Esophagus muscularis mucosa (tissue), 4 donors: ENCODE measurements around the gene DPYSL4. TPM values are rescaled to one million over a fixed set of nuclear protein-coding genes. Genes with fewer than 3 reads are reported as not detected.

Experiments used
- DNase-seq: peaks from one replicate; pipeline ENCODE4 v3.0.0-alpha.2; 2017; ENCODE audit errors: extremely low spot score
- H3K27ac ChIP-seq, 4 donors: fragments of 200-600 bp; sonication (generic); replicated peaks in 1 of 4; 1 replicate in 3 of 4; 2 replicates in 1 of 4; pipeline ENCODE4 v1.5.1; 2016 to 2019; ENCODE audit warnings: mild to moderate bottlenecking in 1 of 4
- H3K27me3 ChIP-seq, 4 donors: fragments of 200-600 bp; sonication (generic); one replicate each; pipeline versions ENCODE4 v1.5.1 to v1.6.0; 2016 to 2019
- H3K36me3 ChIP-seq, 4 donors: fragments of 200-600 bp; sonication (generic); one replicate each; pipeline ENCODE4 v1.5.1; 2016 to 2019
- H3K4me1 ChIP-seq, 4 donors: fragments of 200-600 bp; sonication (generic); one replicate each; pipeline ENCODE4 v1.5.1; 2016 to 2019
- H3K4me3 ChIP-seq, 4 donors: fragments of 200-600 bp; sonication (generic); 1 replicate in 2 of 4; 2 replicates in 2 of 4; pipeline ENCODE4 v1.5.1; 2016 to 2019; ENCODE audit warnings: mild to moderate bottlenecking in 4 of 4, moderate library complexity in 1 of 4
- H3K9me3 ChIP-seq, 4 donors: fragments of 200-600 bp; sonication (generic); 1 replicate in 3 of 4; 2 replicates in 1 of 4; pipeline ENCODE4 v1.5.1; 2016 to 2019
- CTCF ChIP-seq, 3 experiments: fragments of 200-600 bp in 2 of 3; fragments of 450-650 bp in 1 of 3; sonication (generic) in 2 of 3; IDR thresholded peaks; one replicate each; pipeline ENCODE4 v1.5.1; 2017 to 2019; ENCODE audit warnings: antibody characterized with exemption in 3 of 3, mild to moderate bottlenecking in 2 of 3, moderate library complexity in 1 of 3
- EP300 ChIP-seq: sonication (generic); formaldehyde crosslinking; IDR thresholded peaks from one replicate; pipeline ENCODE4 v1.6.1; 2017; ENCODE audit warnings: antibody characterized with exemption
- POLR2A ChIP-seq: fragments of 450-650 bp; IDR thresholded peaks from one replicate; pipeline ENCODE4 v1.6.1; 2017; ENCODE audit warnings: antibody characterized with exemption, moderate library complexity, mild to moderate bottlenecking, low read depth
- POLR2AphosphoS5 ChIP-seq, 2 donors: sonication (generic); formaldehyde crosslinking; IDR thresholded peaks; one replicate each; pipeline ENCODE4 v1.6.1; 2017; ENCODE audit warnings: antibody characterized with exemption in 2 of 2
- WGBS: methylation state at CpG from one replicate; pipeline ENCODE4 v1.1.5; 2018; 5-methylcytosine and 5-hydroxymethylcytosine counted together
- intact Hi-C: fragments of 100-400 bp; cut with DNase I; formaldehyde crosslinking; loops from one replicate; pipeline ENCODE4 v1.15.1; 2023
- total RNA-seq, 4 donors: library from RNA; depleted of rRNA; stranded (reverse); fragments of >200 nt; gene quantifications; one replicate each; pipeline versions ENCODE4 v1.1.0 to v1.2.1, GENCODE V29; 2016

Gene DPYSL4
- total RNA-seq, 4 donors from 2014 or later: 0.42 to 4.5 (median 1.9) TPM

- TF ChIP-seq POLR2A: no peak
- TF ChIP-seq EP300: no peak
- no peak for TF ChIP-seq POLR2AphosphoS5 (IDR thresholded peaks at IDR 0.05)
- no peak for TF ChIP-seq CTCF (IDR thresholded peaks at IDR 0.05)
- WGBS: 93% methylated on average over 16 of the region's 16 CpGs
- Histone ChIP-seq H3K4me1 (peaks cover 28 to 38% (median 33%) of the 10 kb centered on the region in 4 donors), H3K27ac (no peak overlapping the region), H3K4me3 (no peak overlapping the region), H3K36me3 (no peaks in the 10 kb centered on the region), H3K27me3 (peaks cover 9 to 56% (median 33%) of the 10 kb centered on the region in 4 donors), H3K9me3 (no peaks in the 10 kb centered on the region)
- intact Hi-C loops: no loop called here
- no peak for DNase-seq
Observed at GRCh38 chr10:132189016-132189415, 2.3 kb downstream of the DPYSL4 start.

GRCh38 chr10:132189810-132190422 lies 3.2 kb downstream of the DPYSL4 start:
- H3K36me3 ChIP-seq: no peaks in the 10 kb centered on the region
- intact Hi-C loops: no loop called here
- peaks cover 28 to 38% (median 33%) of the 10 kb centered on the region in 4 donors for H3K4me1 ChIP-seq
- TF ChIP-seq POLR2A (no peak), EP300 (no peak), POLR2AphosphoS5 (IDR thresholded peaks at IDR 0.05) (no peak), CTCF (IDR thresholded peaks at IDR 0.05) (no peak)
- no peak for DNase-seq
- no peak overlapping the region for H3K4me3 ChIP-seq
- no peaks in the 10 kb centered on the region for H3K9me3 ChIP-seq
- H3K27me3 ChIP-seq: peaks cover 9 to 54% (median 30%) of the 10 kb centered on the region in 4 donors
- no peak overlapping the region for H3K27ac ChIP-seq
- WGBS: 79% methylated on average over 17 of the region's 17 CpGs

GRCh38 chr10:132192076-132192975 lies 5.6 kb downstream of the DPYSL4 start:
- no peak for DNase-seq
- Histone ChIP-seq H3K4me3 (no peak overlapping the region), H3K27ac (no peak overlapping the region), H3K9me3 (no peaks in the 10 kb centered on the region), H3K36me3 (peaks cover 0 to 5% (median 0%) of the 10 kb centered on the region in 4 donors), H3K4me1 (peaks cover 9 to 25% (median 12%) of the 10 kb centered on the region in 4 donors), H3K27me3 (peaks cover 7 to 30% (median 11%) of the 10 kb centered on the region in 4 donors)
- TF ChIP-seq CTCF (IDR thresholded peaks at IDR 0.05) (no peak), POLR2AphosphoS5 (IDR thresholded peaks at IDR 0.05) (no peak)
- 91% methylated on average over 23 of the region's 28 CpGs for WGBS
- intact Hi-C loops: no loop called here

GRCh38 chr10:132192991-132193665 lies 6.4 kb downstream of the DPYSL4 start:
- Histone ChIP-seq H3K27ac (no peak overlapping the region), H3K4me3 (no peak overlapping the region), H3K36me3 (peaks cover 0 to 8% (median 0%) of the 10 kb centered on the region in 4 donors), H3K4me1 (peaks cover under 1 to 17% (median 4%) of the 10 kb centered on the region in 4 donors), H3K27me3 (peaks cover 0 to 22% (median 4%) of the 10 kb centered on the region in 4 donors), H3K9me3 (no peaks in the 10 kb centered on the region)
- intact Hi-C loops: no loop called here
- 48% methylated on average over 14 of the region's 18 CpGs for WGBS
- TF ChIP-seq EP300 (no peak), POLR2AphosphoS5 (IDR thresholded peaks at IDR 0.05) (no peak), POLR2A (no peak), CTCF (IDR thresholded peaks at IDR 0.05) (no peak)
- DNase-seq: no peak
